GM04504 (cell line): ENCODE measurements around the gene SIK3.

Experiments
- DNase-seq: peaks from one replicate; pipeline ENCODE4 v3.0.0-alpha.2; 2012; ENCODE audit warnings: low read depth

SIK3 gene

GRCh38 chr11:117110294-117110950 lies 12.2 kb upstream of the SIK3 start:
- no peak for DNase-seq

GRCh38 chr11:117107701-117108590 lies 9.7 kb upstream of the SIK3 start:
- no peak for DNase-seq

- DNase-seq: no peak
Measured at GRCh38 chr11:117100556-117100955, 2.3 kb upstream of the SIK3 start.

GRCh38 chr11:117099696-117100095 lies 1.5 kb upstream of the SIK3 start:
- DNase-seq: no peak

GRCh38 chr11:117097389-117098268 lies 599 bp downstream of the SIK3 start:
- DNase-seq: no peak

GRCh38 chr11:117097014-117097388 lies 1.2 kb downstream of the SIK3 start:
- DNase-seq: no peak

- DNase-seq: no peak
Measured at GRCh38 chr11:117096201-117096991, 1.8 kb downstream of the SIK3 start.

GRCh38 chr11:117095284-117096161 lies 2.7 kb downstream of the SIK3 start:
- peak; percentile 55 for DNase-seq

GRCh38 chr11:117094776-117095175 lies 3.5 kb downstream of the SIK3 start:
- DNase-seq: no peak

GRCh38 chr11:117092951-117093590 lies 5.2 kb downstream of the SIK3 start:
- DNase-seq: no peak

GRCh38 chr11:117091753-117092477 lies 6.3 kb downstream of the SIK3 start:
- DNase-seq: no peak

- no peak for DNase-seq
Measured at GRCh38 chr11:117090111-117090706, 8.0 kb downstream of the SIK3 start.

- DNase-seq: no peak
Measured at GRCh38 chr11:117089685-117090084, 8.5 kb downstream of the SIK3 start.

GRCh38 chr11:117087446-117087845 lies 10.8 kb downstream of the SIK3 start:
- DNase-seq: no peak

GRCh38 chr11:117084992-117085391 lies 13.2 kb downstream of the SIK3 start:
- DNase-seq: no peak

- DNase-seq: no peak
Measured at GRCh38 chr11:117083011-117083935, 15.0 kb downstream of the SIK3 start.

- no peak for DNase-seq
Measured at GRCh38 chr11:117081908-117082307, 16.3 kb downstream of the SIK3 start.

- no peak for DNase-seq
Measured at GRCh38 chr11:117080370-117080769, 17.9 kb downstream of the SIK3 start.
